Right hindlimb (tissue), 1 donor: ENCODE results near the gene CSPG4.

Source experiments
- DNase-seq: peaks from one replicate; pipeline ENCODE4 v3.0.0-alpha.2; 2018

The CSPG4 gene

DNA sequence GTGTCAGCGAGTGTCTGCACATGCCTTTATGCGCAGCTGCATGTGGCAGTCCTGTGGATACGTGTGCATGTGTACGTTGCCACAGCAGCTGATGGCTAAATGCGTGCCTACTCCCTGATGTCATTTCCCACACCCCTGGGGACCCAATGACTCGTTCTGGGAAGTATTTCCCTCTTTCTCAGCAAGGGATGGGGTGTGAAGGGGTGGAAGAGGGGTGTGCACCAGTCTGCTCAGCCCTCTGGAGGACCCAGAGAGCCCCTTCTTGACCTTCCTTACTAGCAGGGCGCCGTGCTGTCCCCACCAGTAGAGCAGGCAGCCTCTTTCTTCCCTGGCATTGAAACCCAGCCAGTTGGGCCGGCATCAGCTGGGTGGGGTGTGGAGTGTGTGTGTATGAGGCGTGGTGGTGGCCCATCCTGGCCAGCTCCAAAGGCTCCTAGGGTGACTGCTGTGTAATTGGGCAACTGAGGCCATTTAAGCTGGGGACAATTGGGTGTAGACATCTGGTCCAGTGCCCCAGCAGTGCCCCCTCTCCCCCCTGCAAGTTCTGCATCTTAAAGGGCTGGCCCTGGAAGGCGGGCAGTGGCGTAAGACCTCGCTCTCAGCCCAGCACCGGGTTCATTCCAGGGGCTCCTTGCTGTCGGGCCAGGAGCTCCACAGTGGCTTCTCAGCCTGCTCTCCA is 45.7 kb downstream of the CSPG4 start:
- DNase-seq, result peak; percentile 82

DNA sequence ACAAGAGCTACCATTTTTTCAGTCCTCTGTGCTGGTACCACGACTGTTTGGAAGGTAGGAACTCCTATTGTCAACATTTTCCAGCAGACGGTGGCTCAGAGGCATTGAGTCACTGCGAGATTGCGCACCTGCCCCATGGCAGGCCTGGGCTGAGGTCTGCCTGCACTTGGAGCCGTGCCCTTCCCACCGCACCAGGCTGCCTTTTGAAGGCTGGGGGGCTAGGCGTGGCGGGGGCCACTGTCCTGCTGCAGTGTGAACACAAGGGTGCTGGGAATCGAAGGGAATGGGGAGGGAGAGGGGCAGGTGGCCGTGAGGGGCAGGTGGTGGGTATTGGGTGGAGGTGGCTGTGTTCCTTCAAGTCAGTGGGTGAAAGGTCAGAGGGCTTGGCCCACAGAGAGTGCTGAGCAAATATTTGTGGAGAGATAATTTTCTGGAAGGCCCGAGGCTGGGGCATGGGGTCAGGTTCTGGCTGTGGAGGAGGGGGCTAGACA is 48.7 kb downstream of the CSPG4 start:
- no peak for DNase-seq

DNA sequence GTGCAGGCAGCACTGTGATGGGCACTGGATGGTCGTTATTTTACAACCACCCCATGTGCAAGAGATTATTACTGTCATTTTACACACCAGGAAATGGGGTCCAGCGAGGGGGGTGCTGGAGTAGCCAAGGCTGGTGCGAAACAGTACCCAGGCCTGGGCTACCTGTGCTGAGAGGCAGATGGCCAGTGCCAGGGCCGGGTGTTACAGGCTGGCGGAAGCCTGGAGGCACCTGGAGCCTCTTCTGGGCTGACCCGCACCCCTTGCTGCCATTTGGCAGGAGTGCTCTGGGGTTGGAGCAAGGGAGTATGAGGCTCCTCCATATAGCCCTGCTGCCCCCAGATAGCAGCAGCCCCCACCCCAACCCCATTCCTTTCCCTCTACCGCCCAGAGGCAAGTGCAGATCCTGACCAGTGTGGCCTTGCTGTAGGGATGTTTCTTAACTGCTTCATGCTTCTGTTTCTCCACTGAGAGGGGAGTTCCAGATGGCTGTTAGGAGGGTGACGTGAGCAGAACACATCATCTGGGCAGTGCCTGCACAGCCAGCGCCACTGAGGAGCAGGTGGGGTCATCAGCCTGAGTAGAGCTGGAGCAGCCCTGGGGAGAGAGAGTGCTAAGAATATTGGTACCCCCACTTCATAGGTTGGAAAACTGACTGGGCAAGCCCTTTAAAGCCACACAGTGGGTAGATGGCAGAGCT is 49.7 kb downstream of the CSPG4 start:
- DNase-seq, result no peak

DNA sequence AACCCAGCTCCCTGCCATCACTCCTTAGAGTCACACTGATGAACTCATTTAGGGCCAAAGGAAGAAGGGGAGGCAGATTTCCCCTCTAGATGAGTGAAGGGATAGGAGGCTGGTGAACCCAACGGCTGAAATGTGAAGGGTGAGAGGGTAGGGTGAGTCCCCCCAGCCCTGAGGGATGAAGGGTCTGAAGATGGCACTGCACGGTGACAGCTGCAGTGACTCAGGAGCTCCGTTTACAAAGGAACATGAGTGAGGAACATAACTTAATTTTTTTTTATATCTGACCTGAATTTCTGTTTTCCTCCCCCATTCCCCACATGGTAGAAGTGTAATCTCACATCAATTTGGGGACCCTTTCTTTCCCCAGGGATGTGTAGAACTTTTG is 50.9 kb downstream of the CSPG4 start:
- no peak for DNase-seq

DNA sequence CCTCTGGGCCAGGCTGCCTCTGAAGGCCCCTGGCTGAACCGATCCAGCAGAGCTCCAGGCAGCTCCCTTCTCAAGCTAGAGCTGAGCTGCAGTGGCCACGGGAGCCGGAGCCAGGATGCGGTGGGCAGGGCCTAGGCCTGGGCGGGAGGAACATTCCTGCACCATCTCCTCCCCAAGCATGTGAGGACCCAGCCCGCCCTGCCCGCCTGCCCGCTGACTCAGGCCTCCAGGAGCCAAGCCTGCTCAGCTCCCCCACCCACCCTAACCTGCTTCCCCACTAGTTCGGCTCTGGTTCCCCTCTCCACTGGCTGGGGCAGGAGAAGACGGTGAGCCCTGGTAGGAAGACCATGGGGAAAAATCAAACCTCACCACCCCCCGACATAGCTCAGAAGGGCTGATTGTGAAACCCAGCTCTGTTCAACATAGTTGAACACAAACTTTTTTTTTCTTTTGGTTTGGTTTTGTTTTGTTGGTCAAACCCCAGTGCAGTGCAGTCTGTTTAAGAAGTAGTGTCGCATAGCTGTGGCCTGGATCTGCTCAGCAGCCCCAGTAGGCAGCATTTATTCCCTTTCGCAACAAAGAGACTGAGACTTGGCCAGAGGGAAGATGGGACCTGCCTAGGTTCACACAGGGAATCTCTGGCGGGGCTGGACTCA is 51.4 kb downstream of the CSPG4 start:
- peak; percentile 89 for DNase-seq

DNA sequence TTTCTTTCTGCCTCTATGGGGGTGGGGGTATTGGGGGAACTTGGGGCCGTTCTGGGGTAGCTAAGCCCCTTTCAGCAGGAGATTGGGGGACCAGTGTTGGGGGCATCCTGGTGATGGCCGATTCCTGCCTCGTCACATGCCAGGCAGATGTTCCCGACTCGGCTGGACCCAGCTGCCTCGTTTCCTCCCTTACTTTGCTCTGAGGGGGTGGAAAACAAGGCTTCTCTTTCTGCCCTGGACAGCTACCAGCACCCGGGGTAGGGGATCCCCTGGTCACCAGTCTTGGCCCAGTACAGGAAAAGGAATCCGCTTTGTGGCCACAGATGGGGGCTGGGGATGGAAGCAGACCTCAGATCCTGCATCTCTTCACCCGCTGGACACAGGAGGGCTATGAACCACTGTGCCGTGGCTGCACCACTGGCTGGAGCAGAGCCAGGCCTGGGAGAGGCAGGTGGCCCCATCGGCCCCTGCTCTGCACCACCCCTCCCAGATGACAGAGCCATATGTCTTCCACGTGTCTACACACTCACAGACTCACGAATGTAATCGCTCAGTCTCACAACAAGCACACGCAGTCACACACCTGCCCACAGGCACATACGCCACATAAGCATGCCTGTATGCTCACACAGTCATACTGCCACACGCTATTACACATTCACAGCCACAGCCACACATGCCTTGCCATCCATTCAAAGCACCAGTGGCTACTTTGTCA is 52.6 kb downstream of the CSPG4 start:
- peak; percentile 31 for DNase-seq

DNA sequence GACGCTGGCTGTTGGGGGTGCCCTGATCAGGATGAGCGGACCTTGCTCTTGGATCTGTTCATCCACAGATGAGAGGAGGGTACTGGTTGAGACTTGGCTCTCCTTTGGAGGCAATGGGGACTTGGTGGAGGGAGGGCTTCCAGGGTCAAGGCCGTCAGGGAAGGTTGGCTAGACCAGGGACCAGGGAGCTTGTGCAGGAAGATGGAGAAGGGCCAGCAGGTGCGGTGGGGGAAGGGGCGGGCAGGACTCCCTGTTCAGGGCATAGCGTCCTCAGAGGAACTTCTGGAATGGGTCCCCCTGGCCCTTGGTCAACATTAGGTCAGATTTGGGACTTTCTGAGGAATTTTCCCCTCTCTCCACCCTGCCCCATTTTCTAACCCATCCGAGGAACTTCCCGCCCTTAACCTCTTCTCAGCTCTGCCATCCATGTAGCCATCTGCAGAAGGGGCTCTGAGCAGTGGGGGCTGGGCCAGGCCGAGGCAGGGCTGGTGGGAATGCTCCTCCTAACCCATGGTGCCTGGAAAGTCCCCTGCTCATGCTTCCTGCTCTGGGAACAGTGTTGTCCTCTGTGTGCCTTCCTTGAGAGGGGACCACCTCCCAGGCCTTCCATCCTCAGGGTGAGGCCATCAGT is 53.4 kb downstream of the CSPG4 start:
- peak; percentile 23 for DNase-seq

DNA sequence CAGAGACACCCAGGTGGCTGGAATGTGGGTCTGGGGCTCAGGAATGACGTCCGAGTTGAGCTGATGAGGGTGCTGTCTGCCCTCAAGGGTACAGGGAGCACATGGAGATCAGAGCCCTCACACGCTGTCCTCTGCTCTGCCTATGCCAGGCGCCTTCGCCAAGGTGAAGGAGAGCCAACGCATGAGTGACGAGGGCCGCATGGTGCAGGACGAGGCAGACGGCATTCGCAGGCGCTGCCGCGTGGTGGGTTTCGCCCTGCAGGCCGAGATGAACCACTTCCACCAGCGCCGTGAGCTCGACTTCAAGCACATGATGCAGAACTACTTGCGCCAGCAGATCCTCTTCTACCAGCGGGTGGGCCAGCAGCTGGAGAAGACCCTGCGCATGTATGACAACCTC is 55.8 kb downstream of the CSPG4 start:
- no peak for DNase-seq

DNA sequence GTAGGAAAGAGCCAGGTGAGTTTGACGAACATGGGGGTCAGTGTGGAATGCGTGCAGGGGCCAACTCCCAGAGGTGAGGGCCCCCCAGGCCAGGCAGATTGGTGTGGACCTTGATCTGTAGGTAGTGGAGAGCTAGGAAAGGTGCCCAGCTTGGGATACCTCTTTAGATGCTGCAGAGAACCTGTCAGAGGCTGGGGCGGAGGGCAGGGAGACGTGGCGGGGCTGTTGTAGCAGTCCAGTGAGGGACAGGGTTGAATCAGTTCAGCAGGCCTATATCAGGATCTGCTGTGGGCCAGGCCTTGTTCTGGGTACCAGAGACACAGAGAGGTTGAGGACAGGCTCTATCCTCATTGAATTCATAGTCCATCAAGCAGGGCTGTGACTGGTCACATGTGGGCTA is 56.3 kb downstream of the CSPG4 start:
- DNase-seq, result no peak

DNA sequence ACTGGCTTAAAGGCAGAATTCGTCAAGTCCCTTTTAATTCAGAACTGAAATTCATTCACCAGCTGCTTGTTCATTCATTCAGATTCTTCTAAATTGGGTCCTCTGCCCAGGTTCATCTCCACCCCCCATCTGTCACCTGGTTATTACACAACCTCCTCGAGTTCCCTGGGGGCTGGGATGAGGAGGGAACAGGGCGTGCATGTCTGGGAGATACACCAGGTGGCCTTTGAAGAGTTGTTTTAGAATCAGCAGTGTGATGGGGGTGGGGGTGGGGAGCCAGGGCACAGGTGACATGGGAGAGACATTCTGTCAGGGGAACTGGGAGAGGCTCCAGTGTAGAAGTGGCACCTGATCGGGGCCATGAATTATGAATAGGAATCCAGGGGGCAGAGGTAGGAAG is 56.7 kb downstream of the CSPG4 start:
- DNase-seq, result no peak

DNA sequence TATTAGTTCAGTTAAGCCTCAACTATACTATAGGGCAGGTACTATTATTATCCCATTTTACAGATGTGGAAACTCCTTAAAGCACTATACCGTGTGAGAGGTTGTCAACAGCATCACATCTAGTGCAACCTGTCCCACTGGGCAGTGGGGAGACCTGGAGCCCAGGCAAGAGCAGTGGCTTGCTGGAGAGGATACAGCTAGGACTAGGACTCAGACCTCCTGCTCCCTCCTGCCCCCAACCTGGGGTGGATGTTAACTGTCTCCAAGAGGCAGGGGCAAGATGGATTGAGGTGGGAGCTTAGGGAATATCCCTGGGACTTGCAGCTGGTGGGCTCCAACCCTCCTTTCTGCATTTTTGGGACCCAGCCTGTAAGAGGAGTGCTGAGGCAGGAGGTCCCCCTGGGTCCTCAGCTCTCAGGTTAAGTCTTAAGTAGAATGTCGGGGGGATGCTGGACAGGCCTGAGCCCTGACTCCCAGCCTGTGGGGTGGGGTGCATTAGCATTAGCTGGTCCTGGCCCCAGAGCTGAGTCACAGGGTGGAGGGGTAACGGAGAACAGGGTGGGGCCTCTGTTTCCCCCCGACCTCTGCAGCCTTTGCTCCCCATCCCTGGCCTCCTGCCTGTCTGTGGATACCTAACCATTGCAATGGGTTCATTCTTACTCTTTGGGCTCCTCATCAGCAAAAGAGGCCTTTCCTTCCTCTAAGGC is 58.3 kb downstream of the CSPG4 start:
- DNase-seq, result no peak

DNA sequence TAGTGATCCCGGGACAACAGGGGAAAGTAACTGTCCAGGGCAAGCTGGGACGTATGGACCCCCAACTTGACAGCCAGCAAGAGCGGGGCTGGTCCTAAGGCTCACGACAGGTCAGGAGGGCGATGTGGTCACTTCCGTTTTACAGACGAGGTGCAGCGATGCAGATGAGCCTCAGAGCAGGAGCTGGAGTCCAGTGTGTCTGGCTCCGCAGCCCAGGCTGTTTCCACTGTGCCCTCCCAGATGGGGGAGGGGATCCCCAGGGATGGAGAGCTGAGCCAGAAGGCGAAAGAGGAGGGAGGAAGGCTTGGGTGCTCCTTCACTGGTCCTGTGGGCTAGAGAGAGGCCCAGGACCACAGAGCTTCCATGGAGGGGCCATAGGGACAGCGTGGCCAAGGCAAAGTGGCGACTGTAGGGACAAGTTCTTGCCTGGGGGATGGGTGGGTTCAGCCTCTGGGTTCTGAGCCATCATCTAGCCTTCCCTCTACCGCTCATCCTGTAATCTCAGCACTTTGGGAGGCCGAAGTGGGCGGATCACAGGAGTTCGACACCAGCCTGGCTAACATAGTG is 59.2 kb downstream of the CSPG4 start:
- no peak for DNase-seq

DNA sequence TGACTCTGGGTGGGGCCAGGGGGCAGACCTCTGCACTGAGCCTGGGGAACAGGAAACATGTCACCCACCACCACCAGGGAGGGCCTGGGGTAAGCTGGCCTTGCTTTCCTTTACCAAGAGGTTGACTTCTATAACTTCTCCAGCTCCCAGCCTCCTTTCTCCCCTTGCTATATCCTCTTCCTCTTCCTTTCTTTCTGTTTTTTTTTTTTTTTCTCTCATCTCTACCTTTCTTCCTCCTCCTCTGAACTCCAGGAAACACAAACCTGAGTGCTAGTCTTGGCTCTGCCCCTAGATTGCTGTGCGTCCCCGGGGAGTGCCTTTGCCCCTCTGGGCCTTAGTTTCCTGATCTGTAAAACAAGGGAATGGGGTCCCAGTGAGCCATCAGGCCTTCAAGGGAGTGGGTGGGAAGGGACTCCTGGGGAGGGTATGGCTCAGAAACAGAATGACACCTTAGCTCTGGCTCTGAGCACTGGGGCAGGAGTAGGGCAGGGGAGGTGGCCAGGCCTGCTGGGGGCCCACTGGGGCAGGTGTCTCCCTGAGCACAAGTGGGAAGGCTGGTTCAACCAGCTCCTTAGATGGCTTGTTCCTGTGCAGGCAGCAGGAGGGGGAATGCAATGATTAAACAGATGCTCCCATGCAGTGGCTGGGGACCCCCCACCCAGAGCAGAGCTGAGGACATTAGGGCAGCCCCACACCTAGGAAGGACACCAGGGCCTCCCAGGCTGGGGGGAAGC is 60.7 kb downstream of the CSPG4 start:
- no peak for DNase-seq

DNA sequence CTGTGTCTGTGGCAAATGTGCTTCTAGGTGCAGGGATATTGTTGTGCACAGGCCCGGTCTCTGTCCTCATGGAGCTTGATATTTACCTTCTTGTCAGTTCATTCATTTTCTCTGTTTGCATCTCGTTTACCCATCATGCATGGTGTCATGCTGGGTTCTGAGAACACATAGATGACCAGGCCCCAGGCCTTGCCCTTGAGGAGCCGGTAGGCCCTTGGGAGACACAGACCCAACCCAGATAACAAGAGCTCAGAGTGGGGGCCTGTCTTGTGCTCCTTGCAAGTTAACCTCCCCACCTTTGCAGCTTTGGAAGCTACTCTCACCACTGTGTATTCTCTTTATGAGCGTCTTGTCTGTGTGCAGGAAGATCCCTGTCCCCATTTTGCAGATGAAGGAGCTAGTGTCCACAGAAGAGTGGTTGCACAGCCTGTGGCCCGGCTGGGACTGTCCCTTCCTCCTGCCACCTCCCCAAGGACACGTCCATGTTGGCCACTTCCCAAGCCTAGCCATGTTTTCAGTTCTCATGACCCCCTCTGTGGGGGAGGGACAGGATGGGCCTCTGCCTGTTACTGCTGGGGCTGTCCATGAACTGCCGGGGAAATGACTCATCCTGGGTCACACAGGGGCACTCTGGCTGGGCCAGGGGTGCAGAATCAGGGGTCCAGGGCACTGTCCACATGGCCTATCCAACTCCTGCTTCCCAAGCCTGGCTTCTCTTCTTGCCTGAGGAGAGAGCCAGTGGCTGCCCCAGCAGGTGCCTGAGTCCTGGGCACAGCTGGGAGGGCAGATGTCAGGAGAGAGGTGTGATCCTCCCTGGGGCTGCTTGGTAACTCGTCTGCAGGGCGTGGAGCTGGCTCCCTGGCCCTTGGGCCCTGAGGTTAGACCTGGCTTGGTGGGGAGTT is 61.5 kb downstream of the CSPG4 start:
- DNase-seq, result no peak

DNA sequence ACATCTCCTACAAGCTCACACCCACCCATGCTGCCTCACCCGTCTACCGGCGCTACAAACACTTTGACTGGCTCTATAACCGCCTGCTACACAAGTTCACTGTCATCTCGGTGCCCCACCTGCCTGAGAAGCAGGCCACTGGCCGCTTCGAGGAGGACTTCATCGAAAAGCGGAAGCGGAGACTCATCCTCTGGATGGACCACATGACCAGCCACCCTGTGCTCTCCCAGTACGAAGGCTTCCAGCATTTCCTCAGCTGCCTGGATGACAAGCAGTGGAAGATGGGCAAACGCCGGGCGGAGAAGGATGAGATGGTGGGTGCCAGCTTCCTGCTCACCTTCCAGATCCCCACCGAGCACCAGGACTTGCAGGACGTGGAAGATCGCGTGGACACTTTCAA is 62.8 kb downstream of the CSPG4 start:
- DNase-seq, result no peak

DNA sequence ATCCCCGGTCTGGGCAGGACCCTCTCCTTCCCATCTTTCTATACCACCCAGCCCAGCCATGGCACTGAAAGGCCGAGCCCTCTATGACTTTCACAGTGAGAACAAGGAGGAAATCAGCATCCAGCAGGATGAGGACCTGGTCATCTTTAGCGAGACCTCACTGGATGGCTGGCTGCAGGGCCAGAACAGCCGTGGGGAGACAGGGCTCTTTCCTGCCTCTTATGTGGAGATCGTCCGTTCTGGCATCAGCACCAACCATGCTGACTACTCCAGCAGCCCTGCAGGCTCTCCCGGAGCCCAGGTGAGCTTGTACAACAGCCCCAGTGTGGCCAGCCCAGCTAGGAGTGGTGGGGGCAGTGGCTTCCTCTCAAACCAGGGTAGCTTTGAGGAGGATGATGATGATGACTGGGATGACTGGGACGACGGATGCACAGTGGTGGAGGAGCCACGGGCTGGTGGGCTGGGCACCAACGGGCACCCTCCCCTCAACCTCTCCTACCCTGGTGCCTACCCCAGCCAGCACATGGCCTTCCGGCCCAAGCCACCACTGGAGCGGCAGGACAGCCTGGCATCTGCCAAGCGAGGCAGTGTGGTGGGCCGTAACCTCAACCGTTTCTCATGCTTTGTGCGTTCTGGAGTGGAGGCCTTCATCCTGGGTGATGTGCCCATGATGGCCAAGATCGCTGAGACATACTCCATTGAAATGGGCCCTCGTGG is 63.4 kb downstream of the CSPG4 start:
- DNase-seq, result no peak

DNA sequence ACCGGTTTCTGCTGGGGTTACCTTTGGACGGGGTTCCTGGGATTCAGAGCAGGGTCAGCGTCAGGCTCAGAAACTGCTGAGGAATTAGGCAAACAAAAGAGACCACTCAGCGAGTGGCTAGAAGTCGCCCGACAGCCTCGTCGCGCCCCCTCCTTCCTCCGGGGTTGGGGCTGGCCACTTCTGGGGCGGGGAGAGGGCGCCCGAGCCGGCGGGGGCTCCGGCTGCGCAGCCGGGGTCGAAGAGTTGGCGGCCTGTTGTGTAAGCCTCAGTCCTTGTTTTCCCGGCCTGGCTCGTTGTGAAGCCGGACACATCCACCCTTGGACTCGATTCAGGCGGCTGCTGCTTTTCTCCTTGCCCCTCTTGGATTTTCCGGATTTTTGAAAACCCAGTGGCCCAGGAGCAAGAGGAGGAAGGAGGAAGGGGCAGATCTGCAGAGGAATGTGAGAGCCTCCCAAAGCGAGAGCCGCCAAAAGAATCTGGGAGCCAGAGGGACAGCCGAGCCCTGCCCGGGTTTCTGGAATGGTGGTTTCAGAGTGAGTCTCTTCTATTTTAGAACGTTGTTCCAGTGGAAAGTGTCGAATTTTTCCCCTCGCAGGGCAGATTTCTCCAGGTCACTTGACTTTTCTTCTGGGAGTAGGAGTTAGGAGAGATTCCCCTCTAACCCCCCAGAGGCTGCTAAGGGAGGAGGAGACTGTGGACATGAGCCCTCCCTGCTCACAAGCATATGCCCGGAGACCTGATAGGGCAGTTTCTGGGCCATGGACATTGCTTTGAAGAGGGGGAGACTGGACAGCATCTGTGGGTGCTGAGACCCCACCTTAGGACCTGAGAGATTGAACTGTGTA is 64.3 kb downstream of the CSPG4 start:
- peak; percentile 68 for DNase-seq

DNA sequence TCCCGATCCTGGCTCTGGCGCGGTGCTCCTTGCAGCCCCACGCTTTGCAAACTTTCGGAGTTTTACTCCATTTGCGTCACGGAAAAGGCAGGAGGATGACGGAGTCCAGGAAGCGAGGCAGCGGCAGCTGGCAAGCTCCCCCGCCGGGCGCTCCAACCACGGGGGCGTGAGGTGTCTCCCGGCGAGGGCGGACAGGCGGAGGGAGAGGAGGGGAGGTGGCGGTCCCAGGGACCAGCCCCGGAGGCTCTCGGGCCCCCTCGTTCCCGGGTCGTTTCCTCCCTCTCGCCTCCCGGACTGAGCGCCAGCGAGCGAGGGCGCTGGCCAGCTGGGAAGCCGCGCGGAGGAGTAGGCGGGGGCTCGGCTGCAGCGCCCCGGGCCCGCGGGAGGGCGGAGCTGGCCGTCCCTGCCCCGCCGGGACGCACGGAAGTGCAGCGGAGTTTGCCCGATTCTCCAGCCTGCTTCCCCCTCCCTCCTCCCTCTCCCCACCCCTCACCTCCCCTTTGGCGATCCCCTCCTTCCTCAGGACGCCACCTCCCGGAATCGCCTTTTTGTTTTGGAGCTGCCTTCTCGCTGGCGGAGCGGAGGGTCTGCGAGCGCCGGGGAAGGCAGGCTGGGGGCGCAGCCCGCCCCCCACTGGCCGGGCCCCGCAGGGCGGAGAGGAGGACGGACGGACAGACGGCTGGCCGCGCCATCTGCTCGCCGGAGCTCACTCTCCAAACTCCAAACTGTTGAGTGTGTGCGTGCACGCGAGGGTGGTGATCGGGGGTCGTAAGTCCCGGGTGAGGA is 65.1 kb downstream of the CSPG4 start, which contains the start of gene SNX33:
Gene SNX33 (plus strand): TSS at position 543 of the 786 bp plus-strand sequence. CDS start 1,191 bp downstream, outside the sequence.
- DNase-seq, result peak; percentile 94
